MM.1S (cell line): Measurements from ENCODE around the gene GALNT5.

ENCODE experiments used
- DNase-seq: peaks from one replicate; pipeline ENCODE4 v3.0.0-alpha.2; 2015
- H2AFZ ChIP-seq: fragments of 300-600 bp; sonication (generic); 2 replicates; pipeline ENCODE4 v1.6.0; 2016; ENCODE audit warnings: antibody characterized with exemption, low read length
- H3F3A ChIP-seq: fragments of 300-600 bp; sonication (generic); 2 replicates; pipeline ENCODE4 v1.6.1; 2016; ENCODE audit warnings: mild to moderate bottlenecking, antibody characterized with exemption, low read length, moderate library complexity, mixed read lengths; ENCODE audit not compliant: insufficient read depth
- H3K27ac ChIP-seq: fragments of 300-600 bp; sonication (generic); 2 replicates; pipeline ENCODE4 v1.5.1; 2016; ENCODE audit warnings: mild to moderate bottlenecking, low read length
- H3K27me3 ChIP-seq: fragments of 300-600 bp; sonication (generic); replicated peaks from 2 replicates; pipeline ENCODE4 v1.6.0; 2016; ENCODE audit warnings: low read length; ENCODE audit not compliant: insufficient read depth
- H3K36me3 ChIP-seq: fragments of 300-600 bp; sonication (generic); replicated peaks from 2 replicates; pipeline ENCODE4 v1.6.1; 2016; ENCODE audit warnings: mild to moderate bottlenecking, low read length, mixed read lengths; ENCODE audit not compliant: insufficient read depth
- H3K4me1 ChIP-seq: fragments of 300-600 bp; sonication (generic); 2 replicates; pipeline ENCODE4 v1.6.1; 2016; ENCODE audit warnings: low read length, mixed read lengths
- H3K4me2 ChIP-seq: fragments of 300-600 bp; sonication (generic); 2 replicates; pipeline ENCODE4 v1.6.0; 2016; ENCODE audit warnings: low read depth, low read length
- H3K4me3 ChIP-seq: fragments of 300-600 bp; sonication (generic); 2 replicates; pipeline ENCODE4 v1.5.1; 2016; ENCODE audit warnings: low read length, mixed read lengths
- H3K79me2 ChIP-seq: fragments of 300-600 bp; sonication (generic); 2 replicates; pipeline ENCODE4 v1.6.1; 2016; ENCODE audit warnings: mixed run types, low read length, mixed read lengths
- H3K9ac ChIP-seq: fragments of 300-600 bp; sonication (generic); 2 replicates; pipeline ENCODE4 v1.6.1; 2016; ENCODE audit warnings: low read length, mixed read lengths
- H3K9me2 ChIP-seq: fragments of 300-600 bp; sonication (generic); replicated peaks from 2 replicates; pipeline ENCODE4 v1.6.1; 2016; ENCODE audit warnings: mild to moderate bottlenecking, low read length, mixed read lengths; ENCODE audit not compliant: insufficient read depth
- H3K9me3 ChIP-seq: fragments of 300-600 bp; sonication (generic); replicated peaks from 2 replicates; pipeline ENCODE4 v1.6.1; 2016; ENCODE audit warnings: mild to moderate bottlenecking, low read length, mixed read lengths; ENCODE audit not compliant: insufficient read depth
- H4K20me1 ChIP-seq: fragments of 300-600 bp; sonication (generic); 2 replicates; pipeline ENCODE4 v1.6.1; 2016; ENCODE audit warnings: mild to moderate bottlenecking, low read length, moderate library complexity, mixed read lengths; ENCODE audit not compliant: insufficient read depth
- EZH2 ChIP-seq: fragments of 300-600 bp; sonication (generic); optimal IDR thresholded peaks from 2 replicates; pipeline ENCODE3; 2017; ENCODE audit warnings: low read depth, mild to moderate bottlenecking, antibody characterized with exemption, low read length, mixed read lengths
- EZH2phosphoT487 ChIP-seq: fragments of 300-600 bp; sonication (generic); IDR thresholded peaks from 2 replicates; pipeline ENCODE4 v1.6.1; 2018; ENCODE audit warnings: antibody characterized with exemption, low read length
- TF ChIP-seq, protein P1 (sequence below): fragments of 300-600 bp; sonication (generic); IDR thresholded peaks from 2 replicates; pipeline ENCODE4 v1.5.1; 2016; ENCODE audit warnings: antibody characterized with exemption, low read length, mixed read lengths

Gene GALNT5

DNA sequence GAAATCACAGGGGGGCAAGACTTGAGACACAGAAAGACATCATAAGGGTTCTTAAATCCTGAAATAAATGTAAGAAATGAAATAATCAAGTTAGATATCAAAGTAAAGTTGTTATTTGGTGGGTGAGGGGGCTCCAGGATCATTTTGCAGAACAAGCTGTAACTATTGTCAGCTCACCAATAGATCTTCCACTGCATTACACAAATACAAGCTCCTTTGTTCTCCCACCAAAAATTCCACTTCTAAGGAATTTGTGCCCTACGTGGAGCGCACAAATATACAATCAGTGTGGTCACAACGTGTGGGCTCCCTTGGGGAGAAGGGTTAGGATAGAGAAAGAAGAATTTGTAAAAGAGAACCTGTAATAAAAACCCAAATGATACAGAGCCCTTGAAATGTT lies 19.2 kb upstream of the GALNT5 start:
- H2AFZ ChIP-seq: no peak overlapping the region
- no peak overlapping the region for H3K4me3 ChIP-seq
- no peak overlapping the region for H3K4me2 ChIP-seq

GRCh38 chr2:157244691-157245090 lies 12.8 kb upstream of the GALNT5 start:
- Histone ChIP-seq H3F3A (no peaks in the 10 kb centered on the region), H3K9me3 (no peaks in the 10 kb centered on the region), H3K27me3 (no peaks in the 10 kb centered on the region), H3K9ac (no peak overlapping the region), H3K9me2 (no peaks in the 10 kb centered on the region; the same call in 1 of the 2 replicates), H4K20me1 (no peaks in the 10 kb centered on the region), H3K4me2 (no peak overlapping the region), H3K36me3 (no peaks in the 10 kb centered on the region), H2AFZ (no peak overlapping the region), H3K27ac (no peak overlapping the region), H3K4me3 (no peak overlapping the region), H3K79me2 (no peaks in the 10 kb centered on the region), H3K4me1 (no peaks in the 10 kb centered on the region)
- DNase-seq: no peak
- TF ChIP-seq, protein P1, sequence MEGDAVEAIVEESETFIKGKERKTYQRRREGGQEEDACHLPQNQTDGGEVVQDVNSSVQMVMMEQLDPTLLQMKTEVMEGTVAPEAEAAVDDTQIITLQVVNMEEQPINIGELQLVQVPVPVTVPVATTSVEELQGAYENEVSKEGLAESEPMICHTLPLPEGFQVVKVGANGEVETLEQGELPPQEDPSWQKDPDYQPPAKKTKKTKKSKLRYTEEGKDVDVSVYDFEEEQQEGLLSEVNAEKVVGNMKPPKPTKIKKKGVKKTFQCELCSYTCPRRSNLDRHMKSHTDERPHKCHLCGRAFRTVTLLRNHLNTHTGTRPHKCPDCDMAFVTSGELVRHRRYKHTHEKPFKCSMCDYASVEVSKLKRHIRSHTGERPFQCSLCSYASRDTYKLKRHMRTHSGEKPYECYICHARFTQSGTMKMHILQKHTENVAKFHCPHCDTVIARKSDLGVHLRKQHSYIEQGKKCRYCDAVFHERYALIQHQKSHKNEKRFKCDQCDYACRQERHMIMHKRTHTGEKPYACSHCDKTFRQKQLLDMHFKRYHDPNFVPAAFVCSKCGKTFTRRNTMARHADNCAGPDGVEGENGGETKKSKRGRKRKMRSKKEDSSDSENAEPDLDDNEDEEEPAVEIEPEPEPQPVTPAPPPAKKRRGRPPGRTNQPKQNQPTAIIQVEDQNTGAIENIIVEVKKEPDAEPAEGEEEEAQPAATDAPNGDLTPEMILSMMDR: no peak
- TF ChIP-seq EZH2 (no peak), EZH2phosphoT487 (no peak)

More for the DNA sequence above, 19.2 kb upstream of the GALNT5 start:
- H3F3A ChIP-seq: no peaks in the 10 kb centered on the region
- no peaks in the 10 kb centered on the region for H3K36me3 ChIP-seq
- no peaks in the 10 kb centered on the region for H3K79me2 ChIP-seq
- no peak overlapping the region for H3K9ac ChIP-seq
- H3K4me1 ChIP-seq: no peaks in the 10 kb centered on the region
- H3K27ac ChIP-seq: no peak overlapping the region
- H3K27me3 ChIP-seq: no peaks in the 10 kb centered on the region
- H3K9me2 ChIP-seq: no peaks in the 10 kb centered on the region
- DNase-seq: no peak
- H4K20me1 ChIP-seq: no peaks in the 10 kb centered on the region
- H3K9me3 ChIP-seq: no peaks in the 10 kb centered on the region
- TF ChIP-seq, protein P1: no peak
- TF ChIP-seq EZH2 (no peak), EZH2phosphoT487 (no peak)

- H2AFZ ChIP-seq: no peak overlapping the region
- no peak overlapping the region for H3K27ac ChIP-seq
- H3K79me2 ChIP-seq: no peaks in the 10 kb centered on the region
- no peak for TF ChIP-seq EZH2
- no peak for TF ChIP-seq EZH2phosphoT487
- TF ChIP-seq, protein P1: no peak
- H3K9me3 ChIP-seq: no peaks in the 10 kb centered on the region
- DNase-seq: no peak
- H3F3A ChIP-seq: no peaks in the 10 kb centered on the region
- no peaks in the 10 kb centered on the region; the same call in 1 of the 2 replicates for H3K9me2 ChIP-seq
- H4K20me1 ChIP-seq: no peaks in the 10 kb centered on the region
- no peak overlapping the region for H3K4me3 ChIP-seq
- no peaks in the 10 kb centered on the region for H3K27me3 ChIP-seq
- H3K9ac ChIP-seq: no peak overlapping the region
- no peaks in the 10 kb centered on the region for H3K4me1 ChIP-seq
- no peaks in the 10 kb centered on the region for H3K36me3 ChIP-seq
- no peak overlapping the region for H3K4me2 ChIP-seq
Observed at GRCh38 chr2:157245144-157245840, 12.2 kb upstream of the GALNT5 start.
